Endothelial cell of umbilical vein (primary cell): ENCODE measurements around the gene CENPN. TPM values are rescaled to one million over a fixed set of nuclear protein-coding genes. Genes with fewer than 3 reads are reported as not detected.

ENCODE experiments used
- BruUV-seq: library from RNA; stranded (reverse); fragments of 400-500 nt; replicated peaks from 2 replicates; lab custom pipeline; 2021; lab: Mats Ljungman, UMichigan
- CTCF ChIA-PET: fragments of 300-600, 350-600 bp; sonication (Branson Sonifier 250); formaldehyde crosslinking; loops from one replicate; lab custom pipeline; 2021; ENCODE audit warnings: antibody characterized with exemption, inconsistent platforms; lab: Charles Lee
- POLR2A ChIA-PET: fragments of 300-600, 350-600 bp; sonication (Branson Sonifier 250); formaldehyde crosslinking; loops from one replicate; lab custom pipeline; 2021; ENCODE audit warnings: antibody characterized with exemption, inconsistent platforms; lab: Charles Lee
- DNase-seq: peaks from one replicate; pipeline ENCODE4 v3.0.0-alpha.2; 2011; ENCODE audit warnings: low read depth, low spot score
- FAIRE-seq: peaks from 2 replicates; lab custom pipeline; 2011; peaks lifted over from hg19 to GRCh38; lab: Jason Lieb, UNC
- H2AFZ ChIP-seq: 2 replicates; pipeline ENCODE4 v1.6.0; 2012; ENCODE audit warnings: low read depth, low read length, control low read depth, inconsistent platforms
- H3K27ac ChIP-seq: 2 replicates; pipeline ENCODE4 v1.5.1; 2011; ENCODE audit warnings: low read depth, mild to moderate bottlenecking, control low read depth, low read length, moderate library complexity; ENCODE audit not compliant: insufficient read depth
- H3K27me3 ChIP-seq, 2 experiments: 2 replicates each; pipeline versions ENCODE4 v1.6.0 to v1.6.1; 2011; ENCODE audit warnings: low read length in 2 of 2, mixed read lengths in 1 of 2; ENCODE audit not compliant: control insufficient read depth in 2 of 2, insufficient read depth in 2 of 2
- H3K36me3 ChIP-seq, 2 experiments: 2 replicates in 1 of 2; 3 replicates in 1 of 2; pipeline ENCODE4 v1.5.1; 2011; ENCODE audit warnings: low read length in 2 of 2, mild to moderate bottlenecking in 1 of 2, moderate library complexity in 1 of 2; ENCODE audit not compliant: control insufficient read depth in 2 of 2, insufficient read depth in 2 of 2; ENCODE audit errors: extremely low read depth in 1 of 2
- H3K4me1 ChIP-seq: 3 replicates; pipeline ENCODE4 v1.5.1; 2011; ENCODE audit warnings: mild to moderate bottlenecking, low read length; ENCODE audit not compliant: control insufficient read depth, insufficient read depth; ENCODE audit errors: extremely low read depth
- H3K4me2 ChIP-seq: 2 replicates; pipeline ENCODE4 v1.6.1; 2011; ENCODE audit warnings: low read length, control low read depth, mixed read lengths; ENCODE audit not compliant: insufficient read depth
- H3K4me3 ChIP-seq, 3 experiments: fragments of 200-600 bp in 1 of 3; sonication (generic), shearing (Covaris generic) in 1 of 3; replicated peaks in 1 of 3; 2 replicates each; pipeline ENCODE4 v1.5.1; 2011 to 2016; ENCODE audit warnings: control low read depth in 3 of 3, low read length in 3 of 3, mild to moderate bottlenecking in 2 of 3, inconsistent platforms in 1 of 3, low read depth in 1 of 3, moderate library complexity in 1 of 3; ENCODE audit not compliant: insufficient read depth in 1 of 3
- H3K79me2 ChIP-seq: 2 replicates; pipeline ENCODE4 v1.6.0; 2012; ENCODE audit warnings: low read length, inconsistent platforms; ENCODE audit not compliant: control insufficient read depth, insufficient read depth
- H3K9ac ChIP-seq: replicated peaks from 2 replicates; pipeline ENCODE3; 2011; ENCODE audit warnings: low read length, control low read depth; ENCODE audit not compliant: insufficient read depth; ENCODE audit errors: extremely low read depth
- H3K9me1 ChIP-seq: replicated peaks from 3 replicates; pipeline ENCODE4 v1.6.0; 2011; ENCODE audit warnings: mild to moderate bottlenecking, low read length; ENCODE audit not compliant: control insufficient read depth, insufficient read depth; ENCODE audit errors: extremely low read depth
- H3K9me3 ChIP-seq: replicated peaks from 2 replicates; pipeline ENCODE4 v1.5.1; 2012; ENCODE audit warnings: low read length, inconsistent platforms; ENCODE audit not compliant: control insufficient read depth, insufficient read depth
- H4K20me1 ChIP-seq: replicated peaks from 2 replicates; pipeline ENCODE3; 2011; ENCODE audit warnings: mild to moderate bottlenecking, low read length; ENCODE audit not compliant: control insufficient read depth, insufficient read depth; ENCODE audit errors: extremely low read depth
- CTCF ChIP-seq, 2 donors: IDR thresholded peaks; 1 replicate in 1 of 2; 2 replicates in 1 of 2; pipeline ENCODE4 v1.5.1; 2011; ENCODE audit warnings: low read length in 2 of 2, mild to moderate bottlenecking in 2 of 2, moderate library complexity in 2 of 2, control low read depth in 1 of 2, inconsistent platforms in 1 of 2, low read depth in 1 of 2; ENCODE audit not compliant: insufficient read depth in 1 of 2; ENCODE audit errors: extremely low read depth in 1 of 2
- EZH2 ChIP-seq: IDR thresholded peaks from 2 replicates; pipeline ENCODE4 v1.6.1; 2012; ENCODE audit warnings: borderline replicate concordance, low read depth, mild to moderate bottlenecking, moderate library complexity, low read length, inconsistent platforms; ENCODE audit not compliant: severe bottlenecking
- FOS ChIP-seq: IDR thresholded peaks from 2 replicates; pipeline ENCODE4 v1.6.1; 2011; ENCODE audit warnings: mild to moderate bottlenecking, low read length, moderate library complexity, borderline replicate concordance; ENCODE audit not compliant: insufficient read depth
- GATA2 ChIP-seq: IDR thresholded peaks from 2 replicates; pipeline ENCODE4 v1.7.0; 2011; ENCODE audit warnings: low read depth, mild to moderate bottlenecking, moderate library complexity, mixed read lengths, low read length; ENCODE audit not compliant: insufficient read length, insufficient read depth
- JUN ChIP-seq: IDR thresholded peaks from 2 replicates; pipeline ENCODE4 v1.6.1; 2011; ENCODE audit warnings: borderline replicate concordance, low read depth; ENCODE audit not compliant: insufficient read length, insufficient read depth
- MAX ChIP-seq: IDR thresholded peaks from 2 replicates; pipeline ENCODE4 v1.6.1; 2011; ENCODE audit not compliant: insufficient read depth, insufficient read length
- MYC ChIP-seq: IDR thresholded peaks from one replicate; pipeline ENCODE4 v1.6.1; 2011; ENCODE audit warnings: mild to moderate bottlenecking, low read depth, low read length
- POLR2A ChIP-seq: IDR thresholded peaks from 2 replicates; pipeline ENCODE4 v1.6.1; 2012; ENCODE audit warnings: low read depth, mild to moderate bottlenecking, control low read depth, low read length
- POLR2AphosphoS5 ChIP-seq: IDR thresholded peaks from 2 replicates; pipeline ENCODE4 v1.6.1; 2012; ENCODE audit warnings: low read depth, mild to moderate bottlenecking, control low read depth, low read length, moderate library complexity; ENCODE audit not compliant: insufficient read depth
- dilution Hi-C: fragments of 300-500 bp; cut with MboI; formaldehyde crosslinking; loops from one replicate; pipeline ENCODE4 v1.15.0; 2019; ENCODE audit warnings: low sequenced_read_pairs; ENCODE audit not compliant: extremely low pct_ligation_motif_present
- intact Hi-C: fragments of 100-400 bp; cut with micrococcal nuclease; formaldehyde crosslinking; loops from one replicate; pipeline ENCODE4 v1.10.0; 2022
- polyA plus RNA-seq, 4 experiments: library from polyadenylated mRNA; depleted of rRNA in 3 of 4; stranded (reverse) in 3 of 4; unstranded in 1 of 4; fragments of >200 nt; gene quantifications; 2 replicates each; pipeline versions ENCODE4 v1.2.1 to v1.2.3, GENCODE V29; 2011 to 2012; ENCODE audit warnings: missing spikeins in 1 of 4
- total RNA-seq: library from RNA; stranded (reverse); gene quantifications from 2 replicates; pipeline ENCODE4 v1.2.3, GENCODE V29; 2021

CENPN gene
- total and polyA plus RNA-seq, 2 donors (not counting 3 experiments of a cell fraction or from before 2014, with no cell fraction given) = 17.6 to 52.4 TPM

- H3K9me3 ChIP-seq = no peaks in the 10 kb centered on the region
- H3K36me3 ChIP-seq = no peaks in the 10 kb centered on the region
- dilution Hi-C loops = no loop called here
- no peak overlapping the region for H3K4me2 ChIP-seq
- H2AFZ ChIP-seq = no peak overlapping the region
- TF ChIP-seq MYC (no peak), POLR2A (no peak), MAX (no peak), EZH2 (no peak), JUN (no peak), CTCF (IDR thresholded peaks at IDR 0.05; ENCODE audit: extremely low read depth in 1 of 2, insufficient read depth in 1 of 2, low read depth in 1 of 2, low read length in 2 of 2) (no peak), GATA2 (no peak), POLR2AphosphoS5 (no peak), FOS (no peak)
- no peak overlapping the region for H3K4me3 ChIP-seq
- H3K27me3 ChIP-seq = no peaks in the 10 kb centered on the region
- no peaks in the 10 kb centered on the region for H4K20me1 ChIP-seq
- peaks cover 95% of the 10 kb centered on the region for H3K79me2 ChIP-seq
- DNase-seq = no peak
- FAIRE-seq = no peak
- ChIA-PET POLR2A (no interaction called here), CTCF (interaction anchor here (1.1 kb wide), 1 partner anchor 77 kb away, joined by 3 read pairs; no protein-coding TSS in a partner anchor)
- H3K9me1 ChIP-seq = no peaks in the 10 kb centered on the region
- no peak overlapping the region for H3K9ac ChIP-seq
- H3K4me1 ChIP-seq = peaks cover 29% of the 10 kb centered on the region
- intact Hi-C loops = no loop called here
- no peak overlapping the region for H3K27ac ChIP-seq
- no TSS peak for BruUV-seq
Observed at GRCh38 chr16:81000873-81001272, 6.1 kb upstream of the CENPN start.
